ENCODE measurements around the gene SRGAP3.

Gene SRGAP3

DNA sequence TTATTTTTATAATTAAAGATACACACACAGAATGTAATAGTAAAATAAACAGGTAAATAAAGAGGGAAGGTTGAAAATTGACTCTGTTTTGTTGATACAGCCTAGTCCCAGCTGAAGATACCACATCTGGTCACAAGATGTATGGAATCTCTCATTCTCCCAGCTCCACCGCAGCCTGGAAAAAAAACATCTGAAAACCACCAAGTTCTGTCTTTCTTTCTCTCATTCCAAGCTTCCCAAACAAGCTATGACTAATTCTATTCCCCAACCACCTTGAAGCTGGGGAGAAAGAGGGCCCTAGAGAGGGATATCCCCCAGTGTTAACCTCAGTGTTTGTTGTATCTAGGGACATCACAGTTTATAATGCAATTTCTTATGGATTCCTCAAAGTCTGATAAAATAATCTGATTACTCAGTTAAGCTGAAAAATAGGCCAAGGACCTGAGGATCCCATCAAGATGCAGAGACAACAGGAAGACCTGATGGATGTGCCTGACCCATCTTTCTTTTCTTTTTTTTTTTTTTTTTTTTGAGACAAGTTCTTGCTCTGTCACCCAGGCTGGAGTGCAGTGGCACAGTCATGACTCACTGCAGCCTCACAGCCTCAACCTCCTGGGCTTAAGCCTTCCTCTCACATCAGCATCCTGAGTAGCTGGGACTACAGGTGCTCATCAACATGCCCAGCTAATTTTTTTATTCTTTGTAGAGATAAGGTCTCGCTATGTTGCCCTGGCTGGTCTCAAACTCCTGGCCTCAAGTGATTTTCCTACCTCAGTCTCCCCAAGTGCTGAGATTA, 38.1 kb downstream of the SRGAP3 start:
- peaks cover 5% of the 10 kb centered on the region for H3K36me3 ChIP-seq (replicated peaks; ENCODE audit: low read depth, low read length)
- H3K4me1 ChIP-seq (ENCODE audit: low read length), result peaks cover 47% of the 10 kb centered on the region
- no peaks in the 10 kb centered on the region for H4K20me1 ChIP-seq (ENCODE audit: insufficient read depth, low read length)
- H3K27ac ChIP-seq (ENCODE audit: low read length), result no peak overlapping the region
- no peaks in the 10 kb centered on the region for H3K27me3 ChIP-seq (ENCODE audit: low read depth, low read length)
- H3K79me2 ChIP-seq (ENCODE audit: low read length), result no peaks in the 10 kb centered on the region
- no peak overlapping the region for H3K4me3 ChIP-seq (ENCODE audit: low read length)
- H3K4me2 ChIP-seq (ENCODE audit: low read length), result no peak overlapping the region
- H3K9me3 ChIP-seq (ENCODE audit: insufficient read depth, low read length), result no peaks in the 10 kb centered on the region
- H3K9ac ChIP-seq (ENCODE audit: low read length), result no peak overlapping the region
- H2AFZ ChIP-seq (ENCODE audit: low read depth, low read length), result no peak overlapping the region
- TF ChIP-seq EZH2phosphoT487 (IDR thresholded peaks at IDR 0.05; ENCODE audit: low read depth), result no peak
- TF ChIP-seq, protein P1, sequence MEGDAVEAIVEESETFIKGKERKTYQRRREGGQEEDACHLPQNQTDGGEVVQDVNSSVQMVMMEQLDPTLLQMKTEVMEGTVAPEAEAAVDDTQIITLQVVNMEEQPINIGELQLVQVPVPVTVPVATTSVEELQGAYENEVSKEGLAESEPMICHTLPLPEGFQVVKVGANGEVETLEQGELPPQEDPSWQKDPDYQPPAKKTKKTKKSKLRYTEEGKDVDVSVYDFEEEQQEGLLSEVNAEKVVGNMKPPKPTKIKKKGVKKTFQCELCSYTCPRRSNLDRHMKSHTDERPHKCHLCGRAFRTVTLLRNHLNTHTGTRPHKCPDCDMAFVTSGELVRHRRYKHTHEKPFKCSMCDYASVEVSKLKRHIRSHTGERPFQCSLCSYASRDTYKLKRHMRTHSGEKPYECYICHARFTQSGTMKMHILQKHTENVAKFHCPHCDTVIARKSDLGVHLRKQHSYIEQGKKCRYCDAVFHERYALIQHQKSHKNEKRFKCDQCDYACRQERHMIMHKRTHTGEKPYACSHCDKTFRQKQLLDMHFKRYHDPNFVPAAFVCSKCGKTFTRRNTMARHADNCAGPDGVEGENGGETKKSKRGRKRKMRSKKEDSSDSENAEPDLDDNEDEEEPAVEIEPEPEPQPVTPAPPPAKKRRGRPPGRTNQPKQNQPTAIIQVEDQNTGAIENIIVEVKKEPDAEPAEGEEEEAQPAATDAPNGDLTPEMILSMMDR (IDR thresholded peaks at IDR 0.05; ENCODE audit: low read depth, low read length), result no peak

DNA sequence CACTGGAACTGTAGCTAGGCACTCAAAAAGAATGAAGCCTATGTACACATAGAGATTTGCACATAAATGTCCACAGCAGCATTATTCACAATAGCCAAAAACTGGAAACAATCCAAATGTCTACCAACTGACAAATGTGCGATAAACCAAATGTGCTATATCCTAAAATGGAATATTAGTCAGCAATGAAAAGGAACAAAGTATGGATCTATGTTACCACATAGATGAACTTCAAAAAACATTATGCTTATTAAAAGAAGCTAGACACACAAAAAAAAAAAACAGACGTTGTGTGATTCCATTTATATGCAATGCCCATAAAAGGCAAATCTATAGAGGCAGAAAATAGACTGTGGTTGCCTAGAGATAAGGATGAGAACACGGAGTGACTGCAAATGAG, 39.7 kb downstream of the SRGAP3 start:
- TF ChIP-seq EZH2phosphoT487 (IDR thresholded peaks at IDR 0.05; ENCODE audit: low read depth), result no peak
- TF ChIP-seq, protein P1 (IDR thresholded peaks at IDR 0.05; ENCODE audit: low read depth, low read length), result no peak
- Histone ChIP-seq H4K20me1 (ENCODE audit: insufficient read depth, low read length) (no peaks in the 10 kb centered on the region), H2AFZ (ENCODE audit: low read depth, low read length) (no peak overlapping the region), H3K36me3 (replicated peaks; ENCODE audit: low read depth, low read length) (peaks cover 5% of the 10 kb centered on the region), H3K79me2 (ENCODE audit: low read length) (no peaks in the 10 kb centered on the region), H3K4me3 (ENCODE audit: low read length) (no peak overlapping the region), H3K27ac (ENCODE audit: low read length) (no peak overlapping the region), H3K27me3 (ENCODE audit: low read depth, low read length) (no peaks in the 10 kb centered on the region), H3K9ac (ENCODE audit: low read length) (no peak overlapping the region), H3K9me3 (ENCODE audit: insufficient read depth, low read length) (no peaks in the 10 kb centered on the region), H3K4me1 (ENCODE audit: low read length) (peaks cover 55% of the 10 kb centered on the region), H3K4me2 (ENCODE audit: low read length) (no peak overlapping the region)

DNA sequence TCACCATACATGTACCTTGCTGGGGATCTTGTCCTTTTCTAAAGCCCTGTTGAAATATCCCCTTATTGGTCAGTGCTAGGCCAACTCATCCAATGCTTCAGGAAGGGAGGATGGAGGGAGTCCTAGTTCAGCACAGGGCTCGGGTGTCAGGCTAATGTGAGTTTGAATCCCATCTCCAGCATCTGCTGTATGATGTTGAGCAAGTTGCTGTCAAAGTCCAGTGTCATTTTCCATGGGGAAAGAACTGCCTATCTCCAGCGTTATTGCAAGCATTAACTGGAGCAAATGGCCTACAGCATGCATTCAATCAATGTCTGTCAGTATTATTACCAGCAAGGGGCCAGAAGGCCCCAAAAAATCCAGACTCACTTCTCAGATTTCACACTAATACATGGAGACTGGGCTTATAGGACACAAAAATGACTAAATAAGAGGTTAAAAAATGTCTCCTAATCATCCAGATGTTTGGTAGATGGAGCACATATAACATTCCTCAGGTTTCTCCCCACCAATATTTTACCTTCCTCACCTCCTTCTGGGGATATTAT, 40.8 kb downstream of the SRGAP3 start:
- Histone ChIP-seq H3K27ac (ENCODE audit: low read length) (no peak overlapping the region), H3K9me3 (ENCODE audit: insufficient read depth, low read length) (no peaks in the 10 kb centered on the region), H3K4me1 (ENCODE audit: low read length) (peaks cover 55% of the 10 kb centered on the region), H3K4me3 (ENCODE audit: low read length) (no peak overlapping the region), H3K27me3 (ENCODE audit: low read depth, low read length) (no peaks in the 10 kb centered on the region), H4K20me1 (ENCODE audit: insufficient read depth, low read length) (no peaks in the 10 kb centered on the region), H3K9ac (ENCODE audit: low read length) (no peak overlapping the region), H3K4me2 (ENCODE audit: low read length) (no peak overlapping the region), H2AFZ (ENCODE audit: low read depth, low read length) (no peak overlapping the region), H3K79me2 (ENCODE audit: low read length) (no peaks in the 10 kb centered on the region), H3K36me3 (replicated peaks; ENCODE audit: low read depth, low read length) (peaks cover 5% of the 10 kb centered on the region)
- TF ChIP-seq EZH2phosphoT487 (IDR thresholded peaks at IDR 0.05; ENCODE audit: low read depth), result no peak
- TF ChIP-seq, protein P1 (IDR thresholded peaks at IDR 0.05; ENCODE audit: low read depth, low read length), result no peak

DNA sequence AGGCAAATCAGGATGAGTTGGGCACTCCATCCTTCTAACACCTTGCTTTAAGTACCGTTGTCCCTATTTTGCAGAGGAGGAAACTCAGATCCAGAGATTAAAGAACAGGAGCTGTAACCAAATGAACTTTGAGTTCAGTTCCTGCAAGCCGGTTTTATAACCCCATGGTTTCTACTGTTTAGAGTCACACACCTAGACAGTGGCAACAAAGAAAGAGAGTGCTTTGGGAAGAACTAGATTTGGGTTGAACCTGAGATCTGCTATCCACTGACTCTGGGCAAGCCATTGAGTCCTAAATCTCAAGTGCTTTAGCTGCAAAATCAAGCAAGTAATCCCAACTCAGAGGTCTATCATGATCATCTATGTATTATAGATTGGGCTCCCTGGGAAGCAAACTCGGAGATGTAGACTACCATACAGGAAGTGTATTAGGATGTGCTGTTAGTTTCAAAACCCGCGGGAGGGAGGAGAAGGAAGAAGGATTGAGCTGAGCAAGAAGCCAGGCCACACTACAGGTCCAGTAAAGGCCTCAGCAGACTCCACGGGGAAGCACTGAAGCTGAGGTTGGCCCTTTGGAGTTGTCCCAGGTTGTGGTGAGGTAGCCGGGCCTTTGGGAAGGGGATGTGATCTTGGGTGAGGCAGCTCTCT, 42.2 kb downstream of the SRGAP3 start:
- H3K4me3 ChIP-seq (ENCODE audit: low read length), result no peak overlapping the region
- H4K20me1 ChIP-seq (ENCODE audit: insufficient read depth, low read length), result no peaks in the 10 kb centered on the region
- H3K9me3 ChIP-seq (ENCODE audit: insufficient read depth, low read length), result no peaks in the 10 kb centered on the region
- H3K9ac ChIP-seq (ENCODE audit: low read length), result no peak overlapping the region
- peak overlapping the region; percentile 99; the same call in 1 of the 2 replicates for H3K4me2 ChIP-seq (ENCODE audit: low read length)
- H3K27ac ChIP-seq (ENCODE audit: low read length), result no peak overlapping the region
- H3K4me1 ChIP-seq (ENCODE audit: low read length), result peaks cover 52% of the 10 kb centered on the region
- no peak overlapping the region for H2AFZ ChIP-seq (ENCODE audit: low read depth, low read length)
- no peaks in the 10 kb centered on the region for H3K27me3 ChIP-seq (ENCODE audit: low read depth, low read length)
- TF ChIP-seq, protein P1 (IDR thresholded peaks at IDR 0.05; ENCODE audit: low read depth, low read length), result no peak
- TF ChIP-seq EZH2phosphoT487 (IDR thresholded peaks at IDR 0.05; ENCODE audit: low read depth), result no peak
- no peaks in the 10 kb centered on the region for H3K79me2 ChIP-seq (ENCODE audit: low read length)
- peaks cover 5% of the 10 kb centered on the region for H3K36me3 ChIP-seq (replicated peaks; ENCODE audit: low read depth, low read length)

Measured in OCI-LY3 (cell line).